HG03457 (cell line): Measurements from ENCODE around the gene OR2T34.
"Not testable (repeated sequence)": the region's sequence is repeated elsewhere in the genome, so short reads cannot be mapped to it uniquely, and the experiment has no call there.

Experiments
- ATAC-seq: cut with Tn5 transposase; IDR thresholded peaks from one replicate; pipeline ENCODE4 v1.9.1; 2021; ENCODE audit warnings: moderate number of reproducible peaks; ENCODE audit not compliant: unreplicated experiment

OR2T34 gene, protein sequence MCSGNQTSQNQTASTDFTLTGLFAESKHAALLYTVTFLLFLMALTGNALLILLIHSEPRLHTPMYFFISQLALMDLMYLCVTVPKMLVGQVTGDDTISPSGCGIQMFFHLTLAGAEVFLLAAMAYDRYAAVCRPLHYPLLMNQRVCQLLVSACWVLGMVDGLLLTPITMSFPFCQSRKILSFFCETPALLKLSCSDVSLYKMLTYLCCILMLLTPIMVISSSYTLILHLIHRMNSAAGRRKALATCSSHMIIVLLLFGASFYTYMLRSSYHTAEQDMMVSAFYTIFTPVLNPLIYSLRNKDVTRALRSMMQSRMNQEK

DNA sequence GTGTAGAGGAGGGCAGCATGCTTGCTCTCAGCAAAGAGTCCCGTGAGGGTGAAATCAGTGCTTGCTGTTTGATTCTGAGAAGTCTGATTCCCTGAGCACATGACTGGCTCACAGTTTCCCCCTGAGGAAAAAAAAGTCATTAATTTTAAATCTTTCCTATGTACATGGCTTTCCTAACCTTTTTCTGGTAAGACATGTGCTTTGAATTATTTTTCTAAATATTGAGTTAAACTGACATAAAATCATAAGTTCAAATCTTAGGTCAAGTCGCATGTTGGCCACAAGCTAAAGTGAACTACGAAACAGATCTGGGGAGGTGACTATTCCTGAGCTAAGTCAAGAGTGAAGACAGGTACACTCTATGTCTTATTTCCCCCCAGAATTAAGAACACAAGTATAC lies at the start of gene OR2T34:
OR2T34 (minus strand) TSS at position 101 of the 400 bp plus-strand sequence; CDS start at position 101, 0 bp downstream.
- not testable (repeated sequence) for ATAC-seq

DNA sequence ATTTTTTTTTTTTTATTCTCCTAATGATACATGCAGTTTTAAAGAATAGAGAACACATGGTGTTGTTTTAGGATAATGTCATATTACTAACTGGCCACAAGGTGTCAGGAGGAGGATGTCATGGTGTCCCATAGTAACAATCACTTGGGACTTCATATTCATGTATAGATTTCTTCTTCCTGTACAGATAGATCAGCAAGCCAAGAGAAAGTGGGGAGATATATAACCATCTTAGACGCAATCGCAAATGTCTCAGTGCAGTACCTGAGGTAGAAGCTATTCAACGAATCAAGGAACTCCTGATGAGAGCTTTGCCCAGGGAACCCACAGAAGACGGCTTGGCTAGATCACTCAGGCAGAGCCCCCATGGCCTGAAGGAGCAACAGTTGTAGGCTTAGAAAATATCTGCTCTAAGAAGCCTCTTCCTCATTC lies 48.0 kb upstream of the OR2T34 start:
- peak; percentile 92 for ATAC-seq

DNA sequence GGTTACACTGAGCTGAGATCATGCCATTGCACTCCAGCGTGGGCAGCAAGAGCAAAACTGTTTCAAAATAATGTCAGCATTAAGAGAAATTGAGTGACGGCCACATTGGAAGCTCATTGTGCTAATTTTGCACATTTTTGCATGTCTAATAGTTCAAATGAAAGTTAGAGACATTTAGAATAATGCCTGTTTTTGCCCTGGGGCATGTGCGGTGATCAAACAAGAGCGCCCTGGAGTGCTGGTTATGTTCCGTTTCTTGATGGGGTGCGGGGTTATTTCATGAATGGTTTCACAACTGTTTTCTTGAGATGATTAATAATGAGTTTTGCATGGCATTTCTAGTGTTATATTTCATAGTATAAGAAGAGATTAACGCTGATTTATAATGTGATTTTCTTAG lies 47.2 kb upstream of the OR2T34 start:
- no peak for ATAC-seq

DNA sequence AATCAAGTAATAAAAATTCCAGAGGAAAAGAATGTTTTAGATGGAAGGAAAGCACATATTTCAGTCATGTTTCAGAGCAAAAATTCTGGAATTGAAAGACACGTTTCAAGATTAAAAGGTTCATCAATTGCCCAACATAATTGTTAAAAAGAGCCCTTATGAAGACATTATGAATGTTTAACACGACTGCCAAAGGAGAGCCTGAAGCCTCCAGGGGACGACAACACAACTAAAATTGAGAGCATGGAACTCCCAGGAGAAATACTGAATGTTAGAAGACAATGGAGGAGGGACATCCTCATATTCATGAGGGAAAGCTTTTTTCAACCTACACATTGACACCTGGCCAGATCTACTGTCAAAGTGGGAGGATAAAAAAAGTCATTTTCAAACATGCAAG lies 44.3 kb upstream of the OR2T34 start:
- no peak for ATAC-seq

DNA sequence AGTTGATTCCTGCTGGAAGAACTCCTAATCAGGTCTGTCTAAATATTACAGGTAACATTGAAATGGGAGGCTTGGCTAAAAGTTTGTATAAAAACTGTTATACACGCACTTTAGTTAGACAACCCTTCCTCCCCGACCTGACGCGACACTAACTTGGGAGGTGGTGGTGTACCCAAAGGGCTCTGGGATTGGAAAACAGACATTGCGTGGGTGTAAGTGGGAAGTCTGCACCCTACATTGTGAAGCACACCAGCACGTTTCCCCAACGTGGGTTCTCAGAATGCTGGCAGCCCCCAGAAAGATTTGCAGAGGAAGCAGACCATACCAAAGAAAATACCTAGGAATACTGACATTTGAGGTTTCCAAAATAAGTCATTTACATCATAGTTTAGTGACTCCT lies 43.6 kb upstream of the OR2T34 start:
- ATAC-seq: no peak

DNA sequence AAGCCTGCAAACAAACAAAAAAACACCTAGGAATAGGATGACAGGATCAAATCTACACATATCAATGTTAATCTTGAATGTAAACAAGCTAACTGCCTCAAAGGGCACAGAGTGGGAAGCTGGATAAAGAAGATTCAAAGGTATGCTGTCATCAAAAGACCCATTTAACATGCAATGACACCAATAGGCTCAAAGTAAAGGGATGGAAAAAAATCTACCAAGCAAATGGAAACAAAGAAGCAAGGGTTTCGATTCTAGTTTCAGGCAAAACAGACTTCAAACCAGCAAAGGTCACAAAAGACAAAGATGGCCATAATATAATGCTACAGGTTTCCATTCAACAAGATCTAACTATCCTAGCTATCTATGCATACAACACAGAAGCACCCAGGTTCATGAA lies 39.2 kb upstream of the OR2T34 start:
- ATAC-seq: no peak

DNA sequence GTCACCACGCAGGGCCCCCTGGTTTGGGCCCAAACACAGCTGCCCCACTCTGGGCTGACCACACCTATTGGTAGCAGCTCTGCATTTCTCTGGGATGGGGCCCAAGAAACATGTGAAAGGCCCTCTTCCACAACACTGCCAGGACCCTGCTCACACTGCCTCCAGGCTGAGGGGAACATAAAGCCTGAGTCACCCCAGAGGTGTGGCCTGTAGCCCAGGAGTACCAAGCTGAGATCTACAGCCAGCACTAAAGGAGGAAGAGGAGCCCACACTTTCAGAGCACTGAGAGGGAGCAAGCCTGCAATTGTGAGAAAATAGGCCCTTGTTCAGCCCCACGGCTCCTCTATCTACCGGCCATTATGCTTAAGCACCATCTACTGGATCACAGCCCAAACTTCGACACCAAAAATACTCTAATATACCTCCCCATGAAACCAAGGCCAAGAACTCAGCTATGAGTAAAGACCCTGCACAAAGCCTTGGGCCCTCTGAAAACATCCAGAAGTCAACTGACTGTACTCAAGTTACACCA lies 37.4 kb upstream of the OR2T34 start:
- no peak for ATAC-seq

DNA sequence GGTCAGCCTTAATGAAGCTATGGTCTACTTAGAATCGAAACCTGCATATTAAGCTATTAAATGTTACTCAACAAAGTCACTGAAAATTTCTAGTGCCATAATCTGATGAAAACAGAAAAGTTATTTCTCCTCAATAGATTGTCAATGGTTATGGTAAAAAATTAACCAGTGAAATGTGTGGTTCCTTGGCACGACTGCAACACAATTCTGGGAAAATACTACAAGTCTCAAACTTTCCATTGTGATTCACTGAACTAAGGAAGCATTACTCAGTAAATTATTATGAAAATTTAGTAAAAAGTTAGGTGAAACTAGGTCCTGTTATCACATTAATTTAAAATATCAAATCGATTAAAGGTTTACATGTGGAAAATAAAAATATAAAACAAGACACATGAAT lies 35.7 kb upstream of the OR2T34 start:
- ATAC-seq: no peak

DNA sequence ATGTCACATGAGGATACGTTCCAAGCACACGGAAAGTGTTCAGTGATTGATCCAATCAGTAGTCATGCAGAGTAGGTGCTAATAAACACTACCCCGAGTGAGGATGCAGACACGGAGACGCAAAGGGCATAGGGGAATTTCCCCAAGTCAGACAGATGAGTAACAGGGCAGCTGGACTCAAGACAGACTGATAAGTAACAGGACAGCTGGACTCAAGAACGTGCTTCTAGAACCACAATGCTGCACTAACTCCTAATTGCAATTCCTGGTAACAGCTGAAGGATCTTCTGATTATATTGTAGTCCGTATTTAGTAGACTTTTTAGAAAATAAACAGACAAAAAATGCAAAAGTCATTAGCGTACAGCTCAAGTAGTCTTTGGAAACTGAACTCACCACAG lies 24.8 kb upstream of the OR2T34 start:
- ATAC-seq: no peak

DNA sequence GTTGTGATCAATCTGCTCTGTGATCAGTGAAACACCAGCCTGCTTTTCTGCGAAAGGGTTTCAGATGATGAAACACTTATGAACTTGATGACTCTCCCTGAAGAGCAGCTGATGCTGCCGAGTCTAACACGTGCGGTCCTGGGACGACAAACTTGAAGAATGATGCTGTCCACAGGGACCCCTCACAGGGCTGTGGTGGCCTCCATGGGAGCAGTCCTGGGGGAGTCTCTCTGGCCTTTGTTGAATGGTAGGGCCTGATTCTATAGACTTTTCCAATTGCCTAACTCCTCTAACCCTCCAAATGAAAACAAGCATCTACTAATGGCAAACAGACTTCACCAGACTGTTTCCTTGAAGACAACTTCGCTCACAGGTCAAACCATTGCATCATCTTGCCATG lies 23.0 kb upstream of the OR2T34 start, which contains the start of gene OR2T10:
OR2T10 (minus strand) TSS at position 112 of the 400 bp plus-strand sequence. CDS start 3,932 bp downstream, outside the sequence.
- ATAC-seq: no peak

DNA sequence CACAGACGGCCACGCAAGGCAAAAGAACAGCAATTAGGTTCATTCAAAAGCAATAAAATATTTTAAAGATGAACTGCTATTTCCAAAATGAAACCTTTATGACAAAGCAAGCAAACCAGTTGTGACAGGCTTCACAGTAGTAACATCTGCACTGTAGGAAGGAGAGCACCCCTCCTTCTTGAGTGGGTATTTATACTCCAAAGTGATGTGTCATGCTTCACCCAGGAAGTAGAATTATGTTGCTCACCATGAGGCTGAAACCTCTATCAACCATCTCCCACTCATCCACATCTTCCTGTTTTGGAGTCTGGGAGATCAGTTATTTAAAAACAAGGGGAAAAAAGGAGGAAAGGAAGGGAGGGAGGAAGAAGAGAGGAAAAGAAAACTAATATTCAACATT lies 22.1 kb upstream of the OR2T34 start:
- no peak for ATAC-seq

DNA sequence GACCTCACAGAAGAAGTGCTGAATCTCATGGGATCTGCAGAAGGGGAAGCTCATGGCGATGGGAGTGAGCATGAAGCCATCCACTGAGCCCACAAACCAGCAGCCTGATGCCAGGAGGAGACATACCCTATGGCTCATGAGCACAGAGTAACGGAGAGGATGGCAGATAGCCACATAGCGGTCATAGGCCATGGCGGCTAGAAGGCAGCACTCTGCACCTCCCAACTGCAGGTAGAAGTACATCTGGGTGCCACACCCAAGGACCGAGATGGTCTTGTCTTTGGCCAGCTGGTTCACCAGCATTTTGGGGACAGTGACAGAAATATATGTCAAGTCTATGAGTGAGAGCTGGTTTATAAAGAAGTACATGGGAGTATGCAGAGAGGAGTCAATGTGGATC lies 18.7 kb upstream of the OR2T34 start:
- ATAC-seq: no peak

DNA sequence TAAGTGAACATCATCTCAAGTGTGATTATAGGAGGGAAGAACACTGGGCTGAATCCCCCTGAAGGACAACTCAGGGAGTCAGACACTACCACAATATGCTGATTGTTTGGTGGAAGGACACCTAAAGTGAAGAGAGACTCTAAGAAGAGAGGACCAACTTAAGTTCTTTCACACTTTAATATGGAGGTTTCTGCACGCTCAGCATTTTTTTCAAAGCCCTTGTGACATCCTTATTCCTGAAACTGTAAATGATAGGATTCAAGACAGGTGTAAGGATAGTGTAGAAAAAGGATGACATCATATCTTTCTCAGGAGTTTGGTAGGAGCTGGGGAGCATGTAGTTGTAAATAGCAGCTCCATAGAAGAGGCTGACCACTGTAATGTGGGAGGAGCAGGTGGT lies 18.1 kb upstream of the OR2T34 start:
- ATAC-seq: no peak

DNA sequence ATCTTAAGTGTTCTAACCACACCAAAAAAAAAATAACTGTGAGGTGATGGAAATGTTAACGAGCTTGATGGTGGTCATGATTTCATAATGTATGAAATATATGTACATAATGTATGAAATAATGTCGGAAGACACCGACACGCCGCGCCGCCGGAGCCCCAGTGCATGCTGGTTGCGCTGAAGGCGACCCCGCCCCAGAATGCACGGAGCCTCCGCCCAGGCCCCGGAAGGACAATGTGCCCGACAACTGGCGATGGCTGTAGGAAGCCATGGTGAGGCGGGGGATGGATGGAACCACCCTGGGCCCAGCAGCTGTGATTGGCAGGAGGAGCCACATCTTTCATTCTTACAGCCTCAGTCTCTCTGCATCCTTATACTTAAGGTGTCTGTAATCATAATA lies 15.5 kb upstream of the OR2T34 start:
- no peak for ATAC-seq

DNA sequence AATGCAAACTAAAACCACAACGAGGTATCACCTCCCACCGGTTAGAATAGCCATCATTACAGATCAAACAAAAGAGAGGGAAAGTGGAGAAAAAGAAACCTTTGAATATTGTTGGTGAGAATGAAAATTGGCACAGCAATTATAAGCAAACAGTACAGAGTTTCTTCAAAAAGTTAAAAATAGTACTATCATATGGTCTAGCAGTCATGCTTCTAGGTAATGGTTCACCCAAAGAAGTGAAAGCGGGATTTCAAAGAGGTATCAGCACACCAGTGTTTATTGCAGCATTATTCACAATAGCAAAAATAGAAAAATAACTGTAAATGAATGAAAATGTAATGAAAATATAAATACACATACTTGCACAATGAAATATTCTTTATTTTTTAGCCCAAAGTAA lies 14.8 kb upstream of the OR2T34 start:
- ATAC-seq: no peak

DNA sequence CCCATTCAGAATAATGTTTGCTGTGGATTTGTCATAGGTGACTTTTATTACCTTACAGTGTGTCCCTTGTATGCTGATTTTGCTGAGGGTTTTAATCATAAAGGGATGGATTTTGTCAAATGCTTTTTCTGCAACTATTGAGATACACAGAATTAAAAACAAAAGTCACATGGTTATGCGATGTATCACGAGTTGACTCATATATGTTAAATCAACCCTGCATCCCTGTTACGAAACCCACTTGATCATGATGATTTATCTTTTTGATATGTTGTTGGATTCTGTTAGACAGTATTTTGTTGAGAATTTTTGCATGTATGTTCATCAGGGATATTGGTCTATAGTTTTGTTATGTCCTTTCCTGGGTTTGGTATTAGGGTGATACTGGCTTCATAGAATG lies 10.7 kb upstream of the OR2T34 start:
- no peak for ATAC-seq

DNA sequence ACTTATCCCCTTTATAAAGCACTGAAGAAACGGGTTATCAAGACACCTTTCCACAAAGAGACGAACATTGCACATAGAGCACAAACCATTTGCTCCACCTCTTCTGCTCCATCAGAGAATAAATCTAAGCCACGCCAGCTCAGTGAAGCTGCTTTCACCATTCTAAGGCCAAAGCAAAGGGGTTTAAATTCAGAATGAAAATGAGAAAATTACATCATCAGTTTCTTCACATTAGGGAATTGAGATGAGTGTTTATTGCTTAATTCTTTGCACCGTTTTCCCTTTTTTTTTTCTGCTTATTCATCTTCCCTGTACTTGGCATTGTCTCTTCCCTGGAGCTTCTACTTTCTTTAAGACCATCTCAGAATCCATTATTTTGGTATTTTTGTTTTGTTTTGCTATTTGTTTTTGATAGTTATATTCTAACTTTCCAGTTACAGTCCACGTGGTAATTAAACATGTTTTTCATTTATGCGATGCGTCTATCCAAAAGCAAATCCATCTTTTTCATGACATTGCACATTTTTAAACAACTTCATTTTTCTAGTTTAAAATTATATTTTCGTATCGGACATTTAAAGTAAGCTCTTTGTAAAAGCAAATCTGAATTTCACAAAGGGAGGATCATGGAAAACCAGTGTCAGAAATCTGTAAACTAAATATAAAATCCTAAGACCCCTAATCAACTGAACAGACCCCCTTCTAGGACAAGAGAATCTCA lies 1.9 kb upstream of the OR2T34 start:
- no peak for ATAC-seq

DNA sequence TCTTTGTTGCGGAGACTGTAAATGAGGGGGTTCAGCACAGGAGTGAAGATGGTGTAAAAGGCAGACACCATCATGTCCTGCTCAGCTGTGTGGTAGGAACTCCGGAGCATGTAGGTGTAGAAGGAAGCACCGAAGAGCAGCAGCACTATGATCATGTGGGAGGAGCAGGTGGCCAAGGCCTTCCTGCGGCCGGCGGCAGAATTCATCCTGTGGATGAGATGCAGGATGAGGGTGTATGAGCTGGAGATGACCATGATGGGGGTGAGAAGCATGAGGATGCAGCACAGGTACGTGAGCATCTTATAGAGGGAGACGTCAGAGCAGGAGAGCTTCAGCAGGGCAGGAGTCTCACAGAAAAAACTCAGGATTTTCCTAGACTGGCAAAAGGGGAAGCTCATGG lies 701 bp downstream of the OR2T34 start:
- not testable (repeated sequence) for ATAC-seq

DNA sequence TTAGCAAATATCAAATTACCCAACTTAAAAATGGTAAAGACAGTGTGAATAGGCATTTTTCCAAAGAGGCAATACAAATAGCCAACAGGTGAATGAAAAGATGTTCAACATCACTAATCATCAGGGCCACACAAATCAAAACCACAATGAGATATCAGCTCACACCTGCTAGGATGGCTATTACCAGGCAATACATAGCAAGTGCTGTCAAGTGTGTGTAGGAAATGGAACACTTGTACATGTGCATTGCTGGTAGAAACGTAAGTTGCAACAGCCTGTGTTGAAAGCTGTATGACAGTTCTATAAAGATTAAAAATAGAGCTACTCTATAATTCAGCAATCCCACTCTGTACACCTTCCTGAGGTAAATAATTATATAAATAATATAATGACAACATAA lies 2.5 kb downstream of the OR2T34 start:
- peak; percentile 98 for ATAC-seq

DNA sequence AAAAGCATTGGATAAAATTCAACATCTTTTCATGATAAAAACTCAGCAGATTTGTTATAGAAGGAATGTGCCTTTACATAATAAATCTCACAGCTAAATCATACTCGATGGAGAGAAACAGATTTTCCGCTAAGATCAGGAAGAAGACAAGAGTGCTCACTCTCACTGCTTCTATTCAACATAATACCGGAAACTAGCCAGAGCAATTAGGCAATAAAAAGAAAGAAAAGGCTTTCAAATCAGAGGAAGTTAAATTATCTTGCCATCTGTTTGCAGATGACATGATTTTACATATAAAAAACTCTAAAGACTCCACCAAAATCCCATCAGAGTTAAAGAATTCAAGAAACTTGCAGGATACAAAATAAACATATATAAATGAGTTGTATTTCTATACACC lies 3.7 kb downstream of the OR2T34 start:
- not testable (repeated sequence) for ATAC-seq

DNA sequence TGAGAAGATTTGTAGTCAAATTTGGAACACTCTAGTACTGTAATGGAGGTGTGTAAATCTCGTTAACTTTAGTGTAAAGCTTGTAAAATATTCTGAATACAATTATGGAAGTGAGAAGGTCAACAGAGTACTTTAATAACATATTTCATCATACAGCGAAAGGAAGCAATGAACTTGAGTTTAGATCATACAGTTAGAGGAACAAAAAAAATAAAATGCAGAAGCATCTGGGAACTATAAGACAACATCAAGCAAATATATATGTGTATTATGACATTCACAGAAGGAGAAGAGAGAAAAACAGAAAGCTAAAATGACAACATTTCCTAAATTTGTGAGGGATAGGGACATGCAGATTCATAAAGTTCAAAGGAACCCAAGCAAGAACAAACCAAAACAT lies 5.5 kb downstream of the OR2T34 start:
- not testable (repeated sequence) for ATAC-seq
